Osteocyte (in vitro differentiated cells): ENCODE results near the gene C15orf39. TPM values are rescaled to one million over a fixed set of nuclear protein-coding genes. Genes with fewer than 3 reads are reported as not detected.

Source experiments
- DNase-seq: peaks from one replicate; pipeline ENCODE4 v3.0.0; 2021; ENCODE audit warnings: mixed read lengths; ENCODE audit not compliant: unreplicated experiment; ENCODE audit errors: extremely low spot score
- H3K27ac Mint-ChIP-seq: one replicate; pipeline ENCODE4 v1.8.0; 2021; ENCODE audit warnings: mild to moderate bottlenecking, mixed read lengths; ENCODE audit not compliant: unreplicated experiment
- H3K27me3 Mint-ChIP-seq: one replicate; pipeline ENCODE4 v1.8.0; 2021; ENCODE audit warnings: mixed read lengths; ENCODE audit not compliant: unreplicated experiment
- H3K36me3 Mint-ChIP-seq: one replicate; pipeline ENCODE4 v1.8.0; 2021; ENCODE audit warnings: mixed read lengths; ENCODE audit not compliant: unreplicated experiment
- H3K4me1 Mint-ChIP-seq: one replicate; pipeline ENCODE4 v1.8.0; 2021; ENCODE audit warnings: mixed read lengths; ENCODE audit not compliant: unreplicated experiment
- H3K4me3 Mint-ChIP-seq: one replicate; pipeline ENCODE4 v1.8.0; 2021; ENCODE audit warnings: mild to moderate bottlenecking, moderate library complexity, mixed read lengths; ENCODE audit not compliant: unreplicated experiment
- H3K9me3 Mint-ChIP-seq: one replicate; pipeline ENCODE4 v1.8.0; 2021; ENCODE audit warnings: mixed read lengths; ENCODE audit not compliant: unreplicated experiment
- total RNA-seq: library from RNA; stranded (reverse); gene quantifications from 2 replicates; pipeline ENCODE4 v1.2.1, GENCODE V29; 2021
- TF ChIP-seq, protein P1 (sequence below): fragments of 200-600 bp; sonication (generic); IDR thresholded peaks from 2 replicates; pipeline ENCODE4 v1.5.0; 2021; ENCODE audit warnings: antibody characterized with exemption, mild to moderate bottlenecking, moderate library complexity

C15orf39 gene
- total RNA-seq, 1 donor from 2014 or later = 19.4 TPM

DNA sequence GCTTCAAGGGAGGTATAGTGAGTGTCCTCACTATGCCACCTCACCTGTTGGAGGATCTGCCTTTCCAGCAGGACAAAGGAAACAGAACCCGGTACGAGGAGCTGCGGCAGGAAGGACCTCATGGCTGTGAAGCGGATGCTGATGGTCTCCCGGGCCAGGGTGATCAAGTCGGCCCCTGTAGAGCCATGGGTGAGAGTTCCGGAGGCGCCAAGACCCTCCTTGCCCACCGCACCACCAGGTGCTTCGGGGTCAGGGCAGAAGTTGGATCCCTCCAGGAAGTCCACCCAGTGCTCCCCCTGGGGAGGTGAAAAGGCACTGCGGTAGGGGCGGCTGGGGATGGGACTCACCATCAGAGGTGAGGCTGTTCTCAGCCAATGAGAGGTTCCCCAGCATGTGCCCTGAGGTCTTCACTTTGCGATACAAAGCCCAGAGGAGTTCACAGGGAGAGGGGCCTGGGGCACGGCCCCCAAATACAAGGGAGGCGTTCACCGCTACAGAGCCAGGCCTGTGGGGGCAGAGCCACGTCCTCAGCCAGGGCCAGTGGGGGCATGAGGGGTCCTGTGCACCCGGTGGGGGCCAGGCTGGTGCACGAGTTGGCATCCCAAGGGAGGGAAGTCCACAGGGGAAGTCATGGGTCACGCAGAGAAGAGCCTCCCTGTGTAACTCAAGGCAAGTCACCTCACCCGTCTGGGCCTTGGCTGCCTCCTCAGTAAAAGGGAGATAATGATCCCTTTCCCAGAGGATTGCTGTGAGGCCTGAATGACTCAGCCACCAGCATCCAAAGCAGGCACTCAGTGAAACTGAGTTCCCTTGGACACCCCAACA, 27.7 kb downstream of the C15orf39 start:
- no peaks in the 10 kb centered on the region for H3K9me3 Mint-ChIP-seq
- H3K4me3 Mint-ChIP-seq = no peak overlapping the region
- H3K4me1 Mint-ChIP-seq = no peaks in the 10 kb centered on the region
- peaks cover 13% of the 10 kb centered on the region for H3K27me3 Mint-ChIP-seq
- no peak overlapping the region for H3K27ac Mint-ChIP-seq
- no peaks in the 10 kb centered on the region for H3K36me3 Mint-ChIP-seq
- TF ChIP-seq, protein P1, sequence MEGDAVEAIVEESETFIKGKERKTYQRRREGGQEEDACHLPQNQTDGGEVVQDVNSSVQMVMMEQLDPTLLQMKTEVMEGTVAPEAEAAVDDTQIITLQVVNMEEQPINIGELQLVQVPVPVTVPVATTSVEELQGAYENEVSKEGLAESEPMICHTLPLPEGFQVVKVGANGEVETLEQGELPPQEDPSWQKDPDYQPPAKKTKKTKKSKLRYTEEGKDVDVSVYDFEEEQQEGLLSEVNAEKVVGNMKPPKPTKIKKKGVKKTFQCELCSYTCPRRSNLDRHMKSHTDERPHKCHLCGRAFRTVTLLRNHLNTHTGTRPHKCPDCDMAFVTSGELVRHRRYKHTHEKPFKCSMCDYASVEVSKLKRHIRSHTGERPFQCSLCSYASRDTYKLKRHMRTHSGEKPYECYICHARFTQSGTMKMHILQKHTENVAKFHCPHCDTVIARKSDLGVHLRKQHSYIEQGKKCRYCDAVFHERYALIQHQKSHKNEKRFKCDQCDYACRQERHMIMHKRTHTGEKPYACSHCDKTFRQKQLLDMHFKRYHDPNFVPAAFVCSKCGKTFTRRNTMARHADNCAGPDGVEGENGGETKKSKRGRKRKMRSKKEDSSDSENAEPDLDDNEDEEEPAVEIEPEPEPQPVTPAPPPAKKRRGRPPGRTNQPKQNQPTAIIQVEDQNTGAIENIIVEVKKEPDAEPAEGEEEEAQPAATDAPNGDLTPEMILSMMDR = no peak
- DNase-seq = no peak

DNA sequence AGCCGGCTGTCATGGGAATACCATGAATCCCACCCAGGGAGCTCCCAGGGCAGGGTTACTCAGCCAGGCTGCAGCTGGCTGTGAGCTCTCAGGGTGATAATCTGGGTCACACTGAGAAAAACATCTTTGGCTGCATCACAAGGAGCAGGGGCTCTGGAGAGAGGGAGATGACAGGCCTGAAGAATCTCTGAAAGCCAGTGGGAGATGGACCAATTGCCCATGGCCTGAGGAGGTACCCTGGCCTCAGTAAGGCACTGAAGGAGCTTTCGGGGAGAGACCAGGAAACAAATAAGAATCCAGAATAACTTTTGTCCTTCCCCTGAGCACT, 28.3 kb downstream of the C15orf39 start:
- H3K4me1 Mint-ChIP-seq = no peaks in the 10 kb centered on the region
- H3K9me3 Mint-ChIP-seq = no peaks in the 10 kb centered on the region
- no peak overlapping the region for H3K4me3 Mint-ChIP-seq
- no peak overlapping the region for H3K27ac Mint-ChIP-seq
- no peak for DNase-seq
- H3K36me3 Mint-ChIP-seq = no peaks in the 10 kb centered on the region
- TF ChIP-seq, protein P1 = no peak
- peaks cover 13% of the 10 kb centered on the region for H3K27me3 Mint-ChIP-seq

DNA sequence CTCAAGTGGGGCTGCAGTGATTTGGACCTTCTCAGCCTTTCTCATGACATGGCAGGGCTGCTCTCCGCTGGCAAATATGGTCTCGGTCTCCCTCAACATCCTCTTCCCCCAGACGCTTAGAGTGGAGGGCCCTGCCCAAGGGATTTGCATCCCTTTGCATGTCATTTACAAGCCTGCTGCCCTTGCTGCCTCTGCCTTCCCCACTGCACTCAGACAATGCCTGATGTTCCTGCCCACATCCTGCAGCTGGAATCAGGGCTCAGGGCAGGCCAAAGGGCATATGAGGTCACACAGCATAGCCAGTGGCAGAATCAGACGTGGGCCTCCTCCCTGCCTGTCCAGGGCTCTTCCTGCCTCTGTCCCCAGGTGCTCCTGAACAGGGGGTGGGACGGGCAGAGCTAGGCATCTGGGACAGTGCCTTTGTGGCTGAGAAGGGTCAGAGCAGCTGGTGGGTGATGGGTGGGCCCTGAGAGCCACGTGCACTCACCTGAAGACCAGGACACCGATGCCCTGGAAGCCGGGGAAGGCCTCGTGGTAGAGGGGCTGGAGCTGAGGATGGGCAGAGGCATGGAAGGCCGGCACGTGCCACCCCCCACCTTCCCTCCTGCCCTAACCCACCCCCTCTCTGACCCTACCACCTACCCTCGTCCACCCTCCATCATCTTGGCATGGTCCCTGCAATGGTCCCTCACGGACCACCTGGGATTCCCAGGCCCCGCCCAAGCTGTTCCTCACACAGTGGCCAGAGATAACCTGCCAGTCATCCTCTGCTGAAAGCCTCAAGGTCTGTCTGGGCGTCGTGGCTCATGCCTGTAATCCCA, 29.1 kb downstream of the C15orf39 start:
- Mint-ChIP-seq H3K36me3 (no peaks in the 10 kb centered on the region), H3K27me3 (peaks cover 14% of the 10 kb centered on the region), H3K4me1 (no peaks in the 10 kb centered on the region), H3K27ac (no peak overlapping the region), H3K9me3 (no peaks in the 10 kb centered on the region), H3K4me3 (no peak overlapping the region)
- TF ChIP-seq, protein P1 = no peak
- DNase-seq = no peak

DNA sequence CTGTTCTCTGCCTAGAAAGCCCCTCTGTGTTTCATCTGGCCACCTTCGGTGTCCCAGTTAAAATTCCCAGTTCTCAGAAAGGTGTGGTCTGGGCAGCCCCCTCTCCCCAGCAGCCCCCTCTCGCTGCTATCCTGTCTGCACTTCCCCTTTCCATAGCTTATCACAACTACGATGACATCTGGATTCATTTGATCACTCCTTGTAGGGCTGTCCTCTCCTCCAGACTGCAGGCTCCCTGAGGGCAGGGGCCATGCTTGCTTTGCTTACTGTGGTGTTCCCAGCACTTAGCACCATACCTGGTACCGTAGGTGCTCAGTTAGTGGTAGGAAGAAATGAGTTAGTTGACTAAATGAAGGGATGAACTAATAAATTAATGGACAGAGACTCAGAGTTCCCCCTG, 30.2 kb downstream of the C15orf39 start:
- Mint-ChIP-seq H3K4me1 (no peaks in the 10 kb centered on the region), H3K36me3 (no peaks in the 10 kb centered on the region), H3K4me3 (no peak overlapping the region), H3K27ac (no peak overlapping the region), H3K27me3 (peaks cover 14% of the 10 kb centered on the region), H3K9me3 (no peaks in the 10 kb centered on the region)
- TF ChIP-seq, protein P1 = no peak
- no peak for DNase-seq

DNA sequence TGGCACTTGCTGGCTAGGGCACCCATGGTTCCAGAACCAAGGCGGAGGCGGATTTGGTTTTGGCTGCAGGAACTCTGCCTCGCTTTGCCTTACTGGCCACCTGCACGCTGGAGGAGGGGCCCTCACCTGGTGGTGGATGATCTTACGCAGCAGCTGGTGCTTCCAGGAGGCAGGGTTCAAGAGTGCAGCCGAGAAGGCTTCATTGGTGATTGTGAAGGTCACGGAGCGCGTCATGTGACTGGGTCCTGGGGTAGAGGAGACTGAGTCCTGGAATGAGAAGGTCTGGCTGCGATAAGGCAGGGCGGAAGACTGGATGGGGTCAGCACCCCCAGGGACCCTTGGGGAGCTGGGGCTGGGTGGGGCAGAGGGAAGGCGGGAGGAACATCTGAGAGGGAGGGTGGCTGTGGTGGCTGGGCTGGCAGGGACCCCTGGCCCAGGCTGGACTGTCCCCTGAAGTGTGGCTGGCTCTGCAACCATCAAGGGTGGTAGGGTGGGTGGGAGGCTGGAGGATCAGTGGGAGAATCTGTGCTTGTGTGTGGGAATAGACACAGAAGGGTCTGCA, 30.7 kb downstream of the C15orf39 start:
- no peaks in the 10 kb centered on the region for H3K36me3 Mint-ChIP-seq
- H3K4me3 Mint-ChIP-seq = no peak overlapping the region
- no peak for DNase-seq
- TF ChIP-seq, protein P1 = no peak
- no peaks in the 10 kb centered on the region for H3K9me3 Mint-ChIP-seq
- no peaks in the 10 kb centered on the region for H3K4me1 Mint-ChIP-seq
- no peak overlapping the region for H3K27ac Mint-ChIP-seq
- H3K27me3 Mint-ChIP-seq = peaks cover 14% of the 10 kb centered on the region
